OCI-LY7 (cell line): ENCODE measurements around the gene AMZ1. TPM values are rescaled to one million over a fixed set of nuclear protein-coding genes. Genes with fewer than 3 reads are reported as not detected.

Experiments used
- BruUV-seq: library from RNA; stranded (reverse); fragments of 400-500 nt; replicated peaks from 2 replicates; lab custom pipeline; 2021; lab: Mats Ljungman, UMichigan
- CTCF ChIA-PET: fragments of 300-600 bp; sonication (Branson Sonifier 250); formaldehyde crosslinking; loops from one replicate; lab custom pipeline; 2022; ENCODE audit warnings: antibody characterized with exemption; ENCODE audit not compliant: unreplicated experiment; lab: Charles Lee
- POLR2A ChIA-PET: fragments of 300-600 bp; sonication (Branson Sonifier 250); formaldehyde crosslinking; loops from one replicate; lab custom pipeline; 2022; ENCODE audit warnings: antibody characterized with exemption; lab: Charles Lee
- DNase-seq: peaks from one replicate; pipeline ENCODE4 v3.0.0-alpha.2; 2015; ENCODE audit warnings: low spot score
- H2AFZ ChIP-seq: fragments of 200-600 bp; sonication (generic), shearing (Covaris generic); 2 replicates; pipeline ENCODE4 v1.6.1; 2014; ENCODE audit warnings: mild to moderate bottlenecking, antibody characterized with exemption, low read length, moderate library complexity
- H3K27ac ChIP-seq: fragments of 200-600 bp; sonication (generic); 2 replicates; pipeline ENCODE4 v1.5.1; 2014; ENCODE audit warnings: mixed run types, low read depth, mild to moderate bottlenecking, moderate library complexity, low read length, inconsistent platforms; ENCODE audit not compliant: poor library complexity, severe bottlenecking
- H3K36me3 ChIP-seq: fragments of 200-600 bp; sonication (generic); 2 replicates; pipeline ENCODE4 v1.6.1; 2014; ENCODE audit warnings: mild to moderate bottlenecking, antibody characterized with exemption, low read length, moderate library complexity, mixed read lengths; ENCODE audit not compliant: insufficient read depth
- H3K4me1 ChIP-seq: fragments of 200-600 bp; sonication (generic); 2 replicates; pipeline ENCODE4 v1.5.1; 2014; ENCODE audit warnings: mild to moderate bottlenecking, low read length; ENCODE audit not compliant: insufficient read depth, poor library complexity, severe bottlenecking
- H3K4me2 ChIP-seq: fragments of 200-600 bp; sonication (generic); 2 replicates; pipeline ENCODE4 v1.6.1; 2014; ENCODE audit warnings: mild to moderate bottlenecking, low read length
- H3K4me3 ChIP-seq: fragments of 200-600 bp; sonication (generic); 2 replicates; pipeline ENCODE4 v1.5.1; 2014; ENCODE audit warnings: mild to moderate bottlenecking, low read depth, low read length; ENCODE audit not compliant: poor library complexity, severe bottlenecking
- H3K79me2 ChIP-seq: fragments of 200-600 bp; sonication (generic); 2 replicates; pipeline ENCODE4 v1.6.1; 2016; ENCODE audit warnings: low read depth, mild to moderate bottlenecking, low read length, moderate library complexity, mixed read lengths; ENCODE audit not compliant: insufficient read depth
- H3K9me2 ChIP-seq: fragments of 200-600 bp; sonication (generic); 2 replicates; pipeline ENCODE4 v1.6.1; 2016; ENCODE audit warnings: mild to moderate bottlenecking, low read length, mixed read lengths; ENCODE audit not compliant: insufficient read depth
- H3K9me3 ChIP-seq: fragments of 200-600 bp; sonication (generic); 2 replicates; pipeline ENCODE4 v1.6.1; 2014; ENCODE audit warnings: mild to moderate bottlenecking, mixed run types, low read length, mixed read lengths
- H4K20me1 ChIP-seq: fragments of 200-600 bp; sonication (generic); 2 replicates; pipeline ENCODE4 v1.6.1; 2014; ENCODE audit warnings: mild to moderate bottlenecking, antibody characterized with exemption, low read length, moderate library complexity, mixed read lengths; ENCODE audit not compliant: insufficient read depth
- CTCF ChIP-seq: fragments of 200-600 bp; sonication (generic); conservative IDR thresholded peaks from 2 replicates; pipeline ENCODE4 v1.5.1; 2014; ENCODE audit warnings: mild to moderate bottlenecking, antibody characterized with exemption, low read length, moderate library complexity, mixed read lengths
- EZH2phosphoT487 ChIP-seq: fragments of 200-600 bp; sonication (generic); IDR thresholded peaks from 2 replicates; pipeline ENCODE4 v1.6.1; 2018; ENCODE audit warnings: low read depth, borderline replicate concordance, mild to moderate bottlenecking, mixed run types, antibody characterized with exemption, low read length, moderate library complexity, mixed read lengths
- intact Hi-C: fragments of 100-400 bp; cut with micrococcal nuclease; formaldehyde crosslinking; loops from one replicate; pipeline ENCODE4 v1.10.0; 2022; ENCODE audit not compliant: unreplicated experiment
- total RNA-seq, 2 experiments: library from RNA; depleted of rRNA in 1 of 2; stranded (reverse); fragments of >200 nt in 1 of 2; shearing (Covaris generic) in 1 of 2; gene quantifications; 2 replicates each; pipeline ENCODE4 v1.2.3, GENCODE V29; 2014 to 2022

AMZ1 gene
- total RNA-seq, 2 experiments from 2014 or later = 1.4 to 2.7 TPM

DNA sequence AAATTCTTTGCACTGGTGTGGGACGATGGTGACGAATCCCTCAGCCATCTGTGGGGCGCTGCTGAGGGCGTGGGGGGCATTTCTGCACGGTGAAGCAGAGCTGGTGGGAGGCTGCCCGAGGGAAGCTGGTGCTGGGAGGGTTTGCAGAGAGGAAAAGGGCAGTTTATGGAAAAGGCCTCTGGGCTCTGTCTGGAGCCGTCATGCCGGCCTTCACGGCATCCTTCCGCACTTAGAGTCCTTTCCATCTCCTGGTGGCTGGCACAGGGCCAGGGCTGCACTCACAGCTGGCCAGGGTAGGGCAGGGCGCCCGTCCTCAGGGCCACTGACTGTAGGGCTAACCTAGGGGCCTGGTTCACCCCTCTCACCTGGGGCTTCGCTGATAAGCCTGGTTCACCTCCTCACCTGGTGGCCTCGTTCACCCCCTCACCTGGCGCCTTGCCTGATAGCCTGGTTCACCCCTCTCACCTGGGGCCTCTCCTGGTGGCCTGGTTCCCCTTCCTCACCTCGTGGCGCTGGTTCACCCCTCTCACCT, 598 bp upstream of the AMZ1 start:
- Histone ChIP-seq H3K27ac (no peak overlapping the region), H3K4me3 (no peak overlapping the region), H3K79me2 (no peaks in the 10 kb centered on the region), H3K9me3 (no peaks in the 10 kb centered on the region), H4K20me1 (no peaks in the 10 kb centered on the region), H3K36me3 (no peaks in the 10 kb centered on the region), H3K9me2 (no peaks in the 10 kb centered on the region), H3K4me1 (no peaks in the 10 kb centered on the region), H3K4me2 (no peak overlapping the region), H2AFZ (no peak overlapping the region)
- DNase-seq = no peak
- intact Hi-C loops = no loop called here
- ChIA-PET CTCF (no interaction called here), POLR2A (interaction anchor here (0.6 kb wide), 1 partner anchor 16 kb away, joined by 3 read pairs; no protein-coding TSS in a partner anchor)
- TF ChIP-seq EZH2phosphoT487 = no peak
- no peak for TF ChIP-seq CTCF
- BruUV-seq = no TSS peak

- POLR2A ChIA-PET = interaction anchor here (1.1 kb wide), 1 partner anchor 10 kb away, joined by 3 read pairs; no protein-coding TSS in a partner anchor
- H2AFZ ChIP-seq = no peak overlapping the region
Observed at GRCh38 chr7:2688409-2689342, 674 bp downstream of the AMZ1 start.

More at GRCh38 chr7:2688409-2689342, 674 bp downstream of the AMZ1 start:
- Histone ChIP-seq H3K4me3 (no peak overlapping the region), H3K9me3 (no peaks in the 10 kb centered on the region), H3K27ac (no peak overlapping the region), H3K79me2 (no peaks in the 10 kb centered on the region), H3K9me2 (no peaks in the 10 kb centered on the region), H3K36me3 (no peaks in the 10 kb centered on the region), H4K20me1 (no peaks in the 10 kb centered on the region), H3K4me2 (no peak overlapping the region), H3K4me1 (no peaks in the 10 kb centered on the region)
- intact Hi-C loops = no loop called here
- no TSS peak for BruUV-seq
- TF ChIP-seq EZH2phosphoT487 = no peak
- no peak for TF ChIP-seq CTCF
- CTCF ChIA-PET = no interaction called here
- no peak for DNase-seq
